UCSD-AML1 (cell line): ENCODE data around the gene ZNF620.
A peak's percentile ranks its signal among the peaks of the same experiment; 100 is the strongest.
"Not testable (repeated sequence)": the region's sequence is repeated elsewhere in the genome, so short reads cannot be mapped to it uniquely, and the experiment has no call there.

ENCODE experiments used
- DNase-seq: peaks from one replicate; lab custom pipeline; 2025; ENCODE audit not compliant: unreplicated experiment; lab: John Stamatoyannopoulos, UW

ZNF620 gene

DNA sequence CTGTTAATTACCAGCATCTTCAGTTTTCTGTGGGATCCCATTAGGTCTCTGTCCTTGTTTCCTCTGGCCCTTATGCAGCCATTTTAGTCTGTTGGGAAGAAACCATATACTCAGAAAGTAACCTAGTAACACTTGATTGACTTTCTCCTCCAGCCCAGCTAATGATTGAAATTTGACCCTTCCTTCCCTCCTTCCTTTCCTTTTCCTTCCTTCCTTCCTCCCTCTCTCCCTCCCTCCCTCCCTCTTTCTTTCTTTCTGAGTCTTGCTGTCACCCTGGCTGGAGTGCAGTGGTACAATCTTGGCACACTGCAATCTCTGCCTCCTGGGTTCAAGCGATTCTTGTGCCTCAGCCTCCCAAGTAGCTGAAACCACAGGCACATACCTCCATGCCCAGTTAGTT, 5.9 kb upstream of the ZNF620 start:
- no peak for DNase-seq

DNA sequence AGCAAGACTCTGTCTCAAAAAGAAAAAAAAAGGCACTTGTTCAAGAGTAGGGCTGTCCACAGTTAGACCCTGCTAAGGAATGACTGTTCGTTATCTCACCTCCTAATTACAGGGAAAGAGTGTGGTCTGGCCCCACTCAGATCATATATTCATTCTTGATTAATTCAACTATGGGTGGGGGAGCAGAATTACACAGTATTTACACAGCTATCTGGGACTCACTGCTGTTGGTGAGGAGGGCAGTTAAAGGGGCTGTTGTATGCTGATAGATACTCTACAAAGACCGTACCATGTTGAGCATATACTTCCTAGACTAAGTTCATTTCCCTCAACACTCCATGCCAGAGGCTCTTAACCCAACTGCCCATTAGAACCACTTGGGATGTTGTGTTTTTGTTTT, 3.8 kb upstream of the ZNF620 start:
- no peak for DNase-seq

DNA sequence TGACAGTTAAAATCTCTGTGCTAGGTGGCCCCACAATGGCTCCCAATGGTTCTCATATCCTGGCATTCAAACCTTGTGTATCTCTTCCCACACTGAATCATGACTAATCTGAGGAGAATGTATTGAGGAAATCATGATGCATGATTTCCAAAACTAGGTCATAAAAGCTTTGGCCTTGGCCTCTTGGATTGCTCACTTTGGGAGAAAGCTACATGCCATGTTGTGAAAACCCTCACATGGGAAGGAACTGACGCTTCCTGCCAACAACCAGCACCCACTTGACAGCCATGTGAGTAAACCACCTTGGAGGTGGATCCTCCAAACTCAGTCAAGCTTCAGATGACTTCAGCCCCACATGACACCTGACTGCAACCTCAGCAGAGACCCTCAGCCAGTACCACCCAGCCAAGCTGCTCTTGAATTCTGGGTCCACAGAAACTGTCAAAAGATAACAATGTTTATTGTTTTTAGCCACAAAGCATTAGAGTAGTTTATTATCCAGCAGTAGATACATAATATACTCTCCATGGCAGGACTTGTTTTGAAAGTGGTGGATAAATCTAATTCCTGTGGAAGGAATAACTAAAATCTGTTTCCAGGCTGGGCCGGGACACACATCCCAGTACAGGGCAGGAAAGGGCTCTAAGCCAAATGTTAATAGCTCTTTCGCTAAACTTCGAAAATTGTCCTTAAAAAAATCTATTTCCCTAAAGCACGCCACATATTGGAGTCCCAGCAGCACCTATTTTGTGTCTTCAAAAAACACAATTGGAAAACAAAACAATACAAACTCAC, 1.0 kb upstream of the ZNF620 start:
- DNase-seq = no peak

DNA sequence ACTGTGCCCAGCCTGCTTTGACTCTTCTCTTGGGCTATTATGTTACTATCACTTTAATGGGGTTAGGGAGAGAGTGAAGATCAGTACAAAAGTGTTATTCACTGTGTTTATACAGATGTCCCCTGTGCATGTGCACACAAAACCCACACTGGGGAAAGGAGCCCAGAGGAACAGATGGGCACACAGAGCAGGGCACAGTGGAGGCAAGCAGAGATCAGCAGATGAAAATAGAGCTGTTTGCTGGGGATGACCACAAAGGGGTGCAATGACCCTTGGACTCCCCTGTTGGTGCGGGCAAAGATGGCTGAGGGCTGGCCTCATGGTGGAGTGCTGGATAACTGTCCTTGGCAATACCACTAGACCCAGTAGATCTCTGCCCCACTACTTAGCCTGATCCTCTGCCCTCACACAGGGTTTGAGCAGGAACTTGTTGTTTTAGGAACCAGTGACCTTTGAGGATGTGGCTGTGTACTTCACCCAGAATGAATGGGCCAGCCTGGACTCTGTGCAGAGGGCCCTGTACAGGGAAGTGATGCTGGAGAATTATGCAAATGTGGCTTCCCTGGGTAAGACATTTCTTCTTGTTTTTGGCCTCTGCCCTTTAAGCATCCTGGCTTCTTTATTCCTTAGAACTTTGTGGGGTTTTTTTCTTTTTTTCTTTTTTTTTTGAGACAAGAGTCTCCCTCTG, 5.3 kb downstream of the ZNF620 start:
- no peak for DNase-seq

DNA sequence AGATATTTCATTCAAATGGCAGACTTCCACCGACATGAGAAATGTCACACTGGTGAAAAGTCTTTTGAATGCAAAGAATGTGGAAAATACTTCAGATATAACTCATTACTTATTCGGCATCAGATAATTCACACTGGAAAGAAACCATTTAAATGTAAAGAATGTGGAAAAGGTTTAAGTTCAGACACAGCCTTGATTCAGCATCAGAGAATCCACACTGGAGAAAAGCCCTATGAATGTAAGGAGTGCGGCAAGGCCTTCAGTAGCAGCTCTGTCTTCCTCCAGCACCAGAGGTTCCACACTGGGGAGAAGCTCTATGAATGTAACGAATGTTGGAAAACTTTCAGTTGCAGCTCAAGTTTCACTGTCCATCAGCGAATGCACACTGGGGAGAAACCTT, 10.4 kb downstream of the ZNF620 start:
- no peak for DNase-seq

DNA sequence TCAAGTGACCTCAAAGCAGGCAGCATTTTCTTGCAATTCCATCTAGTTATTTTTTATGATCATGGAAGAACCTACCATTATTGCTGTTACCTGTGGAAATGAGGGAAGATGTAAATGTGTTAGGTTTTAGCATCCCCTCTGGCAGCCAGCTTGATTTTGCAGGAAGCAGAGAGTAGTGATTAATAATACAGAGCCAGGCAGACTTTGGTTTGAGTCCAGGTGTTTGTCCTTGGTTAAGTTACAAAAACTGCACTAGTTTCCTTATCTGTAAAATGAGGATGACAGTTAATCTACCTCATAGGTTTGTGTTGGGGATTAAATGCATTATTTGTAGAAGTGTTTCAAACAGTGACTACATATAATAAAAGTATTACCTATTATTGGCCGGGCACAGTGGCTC, 12.2 kb downstream of the ZNF620 start:
- DNase-seq = no peak

DNA sequence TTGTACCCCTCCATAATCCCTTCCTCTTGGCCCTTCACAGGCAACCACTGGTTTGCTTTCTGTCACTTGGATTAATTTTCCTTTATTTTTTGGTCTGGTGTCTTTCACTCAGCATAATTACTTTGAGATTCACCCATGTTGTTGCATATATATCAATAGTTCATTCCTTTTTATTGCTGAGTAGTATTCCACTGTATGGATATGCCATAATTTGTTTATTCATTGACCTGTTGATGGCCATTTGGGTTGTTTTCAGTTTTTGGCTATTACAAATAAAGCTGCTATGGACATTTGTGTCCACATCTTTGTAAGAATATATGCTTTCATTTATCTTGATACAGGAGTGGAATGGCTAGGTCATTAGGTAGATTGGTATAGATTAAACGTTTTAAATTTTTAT, 13.0 kb downstream of the ZNF620 start:
- DNase-seq = no peak

DNA sequence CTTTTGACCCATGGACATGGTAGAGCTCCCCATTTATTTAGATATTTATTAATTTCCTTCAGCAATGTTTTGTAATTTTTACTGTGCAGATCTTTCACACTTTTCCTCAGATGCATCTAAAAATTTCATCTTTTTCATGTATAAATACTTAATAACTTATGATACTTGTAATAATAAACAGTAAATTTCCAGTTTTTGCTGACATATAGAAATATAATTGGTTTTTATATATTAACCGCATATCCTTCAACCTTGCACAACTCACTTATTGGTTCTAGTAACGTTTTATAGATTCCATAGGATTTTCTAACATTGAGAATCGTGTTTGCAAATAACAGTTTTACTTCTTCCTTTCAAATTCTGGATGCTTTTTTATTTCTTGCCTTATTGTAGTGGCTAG, 15.4 kb downstream of the ZNF620 start:
- no peak for DNase-seq

DNA sequence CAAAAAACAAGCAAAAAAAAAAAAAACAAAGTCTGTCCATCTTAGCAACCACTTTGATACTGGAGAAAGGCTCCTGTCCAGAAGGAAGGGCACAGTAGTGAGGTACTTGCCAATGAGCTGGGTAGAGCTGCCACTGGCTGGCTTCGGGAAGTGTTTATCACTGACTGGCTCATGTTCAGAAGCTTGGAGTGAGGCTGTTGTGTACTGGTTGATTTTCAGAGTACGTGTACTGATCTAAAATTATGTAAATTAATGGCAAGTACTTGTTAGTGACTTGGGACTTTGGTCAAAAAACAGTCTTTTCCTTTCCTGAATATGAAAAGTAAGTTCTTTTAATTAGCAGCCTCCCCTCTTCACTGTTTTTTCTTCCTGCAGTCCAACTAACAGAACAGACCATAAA, 17.9 kb downstream of the ZNF620 start:
- no peak for DNase-seq

DNA sequence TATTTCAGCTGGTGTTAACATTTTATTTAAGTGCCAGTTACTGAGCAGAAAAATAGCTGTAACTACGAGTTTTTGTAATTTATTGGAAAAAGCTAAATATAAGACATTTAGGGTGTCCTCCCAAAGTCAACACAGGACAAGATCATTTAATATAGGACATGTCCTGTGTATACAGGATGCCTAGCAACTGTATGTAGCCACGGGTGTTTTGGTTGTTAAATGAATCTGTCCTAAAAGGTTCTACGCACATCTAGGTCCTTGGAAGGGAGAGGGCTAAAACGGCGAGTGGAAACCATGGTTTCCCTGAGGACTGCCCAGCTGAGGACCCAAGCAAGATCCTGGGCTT, 18.4 kb downstream of the ZNF620 start:
- no peak for DNase-seq

DNA sequence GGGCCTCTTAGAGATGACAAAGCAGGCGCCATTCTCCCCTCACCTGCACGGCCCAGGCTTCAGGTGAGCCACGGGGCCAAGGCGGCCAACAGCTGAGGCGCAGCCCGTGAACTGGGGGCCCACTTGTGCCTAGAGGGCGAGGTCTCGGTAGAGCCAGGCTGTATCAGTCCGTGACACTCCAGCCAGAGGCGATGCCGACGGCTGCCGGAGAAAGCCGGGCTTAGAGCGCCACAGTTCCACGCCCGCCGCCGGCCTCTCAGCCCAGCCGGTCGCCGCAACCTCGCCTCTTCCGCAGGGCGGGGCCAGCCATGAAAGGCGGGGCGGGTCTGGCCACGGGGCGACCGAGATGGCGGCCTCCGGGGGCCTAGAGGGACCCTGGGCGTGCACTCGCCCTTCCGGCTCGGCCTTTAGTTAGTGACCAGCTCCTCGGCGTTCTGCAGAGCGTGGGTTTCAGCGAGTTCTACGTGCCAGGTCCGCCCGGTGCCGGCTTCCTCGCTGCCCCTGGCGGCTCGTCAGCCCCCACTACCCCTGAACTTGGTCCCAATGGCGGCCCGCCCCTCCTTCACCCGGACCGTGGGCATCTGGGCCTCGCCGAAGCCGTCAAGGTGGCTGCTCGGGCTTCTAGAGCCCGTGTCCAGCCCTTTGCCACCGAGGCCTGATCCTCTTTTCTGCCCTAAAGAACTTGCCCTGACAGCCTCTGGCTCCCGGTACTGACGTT, 18.9 kb downstream of the ZNF620 start, which contains the start of gene ZNF621:
Gene ZNF621, plus strand, starts transcription at position 393 of the 718 bp plus-strand sequence. CDS start 881 bp downstream, outside the sequence.
- peak; percentile 91 for DNase-seq

DNA sequence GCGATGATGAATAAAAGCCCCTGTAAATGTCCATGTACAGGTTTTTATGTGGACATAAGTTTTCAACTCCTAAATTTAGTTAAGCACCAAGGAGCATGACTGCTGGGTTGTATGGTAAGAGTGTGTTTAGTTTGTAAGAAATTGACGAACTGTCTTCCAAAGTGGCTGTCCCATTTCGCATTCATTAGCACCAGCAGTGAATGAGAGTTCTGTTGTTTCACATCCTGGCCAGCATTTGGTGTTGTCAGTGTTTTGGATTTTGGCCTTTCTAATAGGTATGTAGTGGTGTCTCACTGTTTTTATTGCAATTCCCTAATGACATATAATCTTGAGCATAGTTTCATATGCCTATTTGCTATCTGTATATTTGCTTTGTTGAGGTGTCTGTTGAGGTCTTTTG, 22.6 kb downstream of the ZNF620 start:
- no peak for DNase-seq

DNA sequence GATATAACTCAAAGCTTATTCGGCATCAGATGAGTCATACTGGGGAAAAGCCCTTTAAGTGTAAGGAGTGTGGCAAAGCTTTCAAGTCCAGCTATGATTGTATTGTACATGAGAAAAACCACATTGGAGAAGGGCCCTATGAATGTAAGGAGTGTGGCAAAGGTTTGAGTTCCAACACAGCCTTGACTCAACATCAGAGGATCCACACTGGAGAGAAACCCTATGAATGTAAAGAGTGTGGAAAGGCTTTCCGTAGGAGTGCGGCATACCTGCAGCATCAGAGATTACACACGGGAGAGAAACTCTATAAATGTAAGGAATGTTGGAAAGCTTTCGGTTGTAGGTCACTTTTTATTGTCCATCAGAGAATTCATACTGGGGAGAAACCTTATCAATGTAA, 26.4 kb downstream of the ZNF620 start:
- DNase-seq = no peak

DNA sequence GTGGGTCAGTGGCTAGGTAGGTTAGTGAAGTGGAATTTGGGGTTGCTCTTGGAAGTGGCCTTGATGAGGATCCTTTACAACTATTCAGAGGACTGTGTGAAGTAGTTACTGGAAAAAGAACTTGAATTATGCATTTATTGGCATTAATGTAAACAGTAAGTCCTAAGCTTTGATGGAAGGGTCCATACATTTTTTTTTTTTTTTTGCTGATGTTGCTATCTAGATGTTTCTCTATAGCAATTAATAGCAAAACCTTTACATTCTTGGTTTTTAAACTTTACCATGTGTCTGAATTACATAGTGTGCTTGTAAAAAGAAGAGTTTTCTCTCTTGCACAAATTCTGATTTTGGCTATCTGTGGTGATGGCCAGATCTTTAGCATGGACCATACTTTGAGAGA, 28.4 kb downstream of the ZNF620 start:
- no peak for DNase-seq

DNA sequence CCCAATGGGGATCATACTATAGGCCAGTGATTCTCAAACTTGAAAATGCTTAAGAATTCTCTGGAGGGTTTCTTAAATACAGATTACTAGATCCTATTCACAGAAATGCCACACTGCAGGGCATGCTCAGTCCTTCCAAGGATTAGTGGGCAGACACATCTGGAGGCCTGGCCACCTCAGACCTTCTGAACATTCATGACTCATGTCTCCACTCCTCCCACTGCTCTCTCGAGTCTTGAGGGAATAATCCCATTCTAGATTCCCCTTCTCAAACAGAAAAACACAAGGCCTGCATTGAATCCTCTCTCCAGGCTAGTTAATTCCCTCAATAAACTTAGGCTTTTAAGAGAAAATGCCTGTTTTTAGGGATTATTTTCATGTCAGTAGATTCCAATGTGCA, 41.0 kb downstream of the ZNF620 start:
- DNase-seq = no peak

DNA sequence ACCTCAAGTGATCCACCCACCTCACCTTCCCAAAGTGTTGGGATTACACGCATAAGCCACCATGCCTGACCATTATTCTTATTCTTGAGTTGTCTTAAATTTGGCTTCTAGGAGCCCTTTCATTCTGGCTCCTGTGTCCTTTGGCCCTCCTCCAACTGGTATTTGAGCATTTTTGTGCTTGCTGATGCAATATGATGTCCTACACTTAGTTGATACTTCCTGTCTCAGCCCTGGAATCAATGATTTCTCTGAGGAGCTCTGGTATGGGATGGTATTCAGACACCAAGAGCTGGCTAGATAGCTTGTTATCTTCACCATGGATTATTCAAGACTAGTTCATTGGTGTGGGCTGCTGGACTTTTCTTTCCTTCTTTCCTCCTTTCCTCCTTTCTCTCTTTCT, 44.3 kb downstream of the ZNF620 start:
- no peak for DNase-seq

DNA sequence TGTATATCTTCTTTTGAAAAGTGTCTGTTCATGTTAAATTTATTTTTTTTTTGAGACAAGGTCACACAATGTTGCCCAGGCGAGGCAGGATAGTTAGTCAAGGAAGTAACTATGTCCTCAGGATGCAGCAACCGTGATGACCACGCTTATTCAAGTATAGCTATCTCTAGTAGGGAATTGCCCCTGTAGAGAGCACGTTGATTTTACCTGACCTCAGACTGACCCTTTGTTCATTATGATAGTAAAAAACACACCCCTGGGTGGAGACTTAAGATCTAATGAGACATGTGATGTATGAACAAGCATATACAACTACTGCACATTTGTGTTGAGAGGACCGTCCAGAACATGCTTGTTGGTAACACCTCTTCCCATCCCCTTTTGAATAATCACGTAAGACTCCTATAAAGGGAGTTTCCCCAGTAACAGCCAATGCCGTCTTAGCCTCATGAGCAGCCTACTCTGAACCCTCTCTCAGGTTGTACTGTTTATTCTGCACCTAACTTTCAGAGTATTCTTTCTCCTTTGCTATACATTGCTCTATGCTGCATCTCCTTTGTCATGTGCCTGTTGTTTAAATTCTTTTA, 51.8 kb downstream of the ZNF620 start:
- no peak for DNase-seq

DNA sequence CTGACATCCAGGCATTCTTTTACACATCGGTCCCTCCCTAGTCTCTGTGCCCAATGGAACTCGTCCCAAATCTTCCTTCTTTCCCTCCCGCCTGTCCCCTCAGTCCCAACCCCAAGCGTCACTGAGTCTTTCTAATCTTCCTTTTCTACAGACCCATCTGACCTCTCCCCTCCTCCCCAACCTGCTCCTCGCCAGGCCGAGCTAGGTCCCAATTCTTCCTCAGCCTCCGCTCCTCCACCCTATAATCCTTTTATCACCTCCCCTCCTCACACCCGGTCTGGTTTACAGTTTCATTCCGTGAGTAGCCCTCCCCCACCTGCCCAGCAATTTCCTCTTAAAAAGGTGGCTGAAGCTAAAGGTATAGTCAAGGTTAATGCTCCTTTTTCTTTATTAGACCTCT, 56.6 kb downstream of the ZNF620 start:
- not testable (repeated sequence) for DNase-seq

DNA sequence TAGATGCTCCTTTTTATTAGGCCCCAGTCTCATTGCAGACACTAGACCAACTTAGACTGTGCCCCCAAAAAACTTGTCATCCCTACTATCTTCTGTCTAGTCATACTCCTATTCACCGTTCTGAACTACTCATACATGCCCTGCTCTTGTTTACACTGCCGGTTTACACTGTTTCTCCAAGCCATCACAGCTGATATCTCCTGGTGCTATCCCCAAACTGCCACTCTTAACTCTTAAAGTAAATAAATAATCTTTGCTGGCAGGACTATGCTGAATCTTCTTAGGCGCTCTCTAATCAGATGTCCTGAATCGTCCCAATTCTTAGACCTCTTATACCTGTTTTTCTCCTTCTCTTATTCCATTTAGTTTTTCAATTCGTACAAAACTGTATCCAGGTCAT, 59.8 kb downstream of the ZNF620 start:
- DNase-seq = not testable (repeated sequence)

DNA sequence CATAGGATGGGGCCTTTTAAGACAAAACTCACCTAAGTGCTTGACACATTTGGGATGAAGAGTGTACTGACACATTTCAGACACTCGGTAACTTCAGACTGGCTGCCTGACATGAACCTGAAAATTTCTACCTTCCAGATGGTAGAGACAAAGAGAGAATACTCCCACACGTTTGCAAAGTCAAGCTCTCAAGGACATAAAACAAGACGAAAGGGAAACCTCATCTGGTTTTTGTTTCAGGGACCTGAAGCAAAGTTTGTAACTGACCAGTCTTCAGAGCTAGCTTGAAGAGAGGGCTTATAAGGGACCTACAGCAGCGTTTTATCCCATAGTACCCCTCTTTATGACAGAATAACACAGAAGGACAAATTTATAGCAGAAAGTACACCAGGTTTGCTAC, 60.9 kb downstream of the ZNF620 start:
- no peak for DNase-seq
